MCF 10A (cell line): ENCODE data around the gene KLK15. TPM values are rescaled to one million over a fixed set of nuclear protein-coding genes. Genes with fewer than 3 reads are reported as not detected.

Experiments
- Bru-seq: library from RNA; stranded (reverse); fragments of 400-500 nt; gene quantifications from one replicate; lab custom pipeline; 2021; lab: Mats Ljungman, UMichigan
- BruChase-seq, 2 experiments: library from RNA; stranded (reverse); fragments of 400-500 nt; gene quantifications; one replicate each; lab custom pipeline; 2021; lab: Mats Ljungman, UMichigan
- BruUV-seq: library from RNA; stranded (reverse); fragments of 400-500 nt; replicated peaks from 2 replicates; lab custom pipeline; 2021; lab: Mats Ljungman, UMichigan
- CTCF ChIA-PET: fragments of 300-600 bp; sonication (Branson Sonifier 250); formaldehyde crosslinking; extraction: SDS; loops from one replicate; lab custom pipeline; 2021; ENCODE audit warnings: antibody characterized with exemption, inconsistent platforms; lab: Yijun Ruan, JAX
- POLR2A ChIA-PET: fragments of 300-600, 350-650 bp; sonication (Branson Sonifier 250); formaldehyde crosslinking; extraction: SDS; loops from one replicate; lab custom pipeline; 2020; ENCODE audit warnings: antibody characterized with exemption, inconsistent platforms; lab: Yijun Ruan, JAX
- DNase-seq: peaks from one replicate; pipeline ENCODE4 v3.0.0-alpha.2; 2018; ENCODE audit not compliant: unreplicated experiment
- H3K27ac Mint-ChIP-seq: one replicate; pipeline ENCODE4 v1.8.0; 2022; ENCODE audit warnings: mild to moderate bottlenecking, low read depth, mixed read lengths; ENCODE audit not compliant: unreplicated experiment
- H3K27me3 Mint-ChIP-seq: one replicate; pipeline ENCODE4 v1.8.0; 2022; ENCODE audit warnings: mixed read lengths; ENCODE audit not compliant: insufficient read depth, unreplicated experiment
- H3K36me3 Mint-ChIP-seq: one replicate; pipeline ENCODE4 v1.8.0; 2022; ENCODE audit warnings: mild to moderate bottlenecking, moderate library complexity, mixed read lengths; ENCODE audit not compliant: insufficient read depth, unreplicated experiment
- H3K4me1 Mint-ChIP-seq: one replicate; pipeline ENCODE4 v1.8.0; 2022; ENCODE audit warnings: mixed read lengths; ENCODE audit not compliant: insufficient read depth, unreplicated experiment
- H3K4me3 Mint-ChIP-seq: one replicate; pipeline ENCODE4 v1.8.0; 2022; ENCODE audit warnings: mild to moderate bottlenecking, moderate library complexity, mixed read lengths; ENCODE audit not compliant: unreplicated experiment
- H3K9me3 Mint-ChIP-seq: one replicate; pipeline ENCODE4 v1.8.0; 2022; ENCODE audit warnings: mixed read lengths; ENCODE audit not compliant: unreplicated experiment
- intact Hi-C: fragments of 100-400 bp; cut with micrococcal nuclease; formaldehyde crosslinking; loops from 2 replicates; pipeline ENCODE4 v1.14.1; 2022
- long read RNA-seq: library from polyadenylated mRNA; stranded (forward); transcript quantifications from one replicate; pipeline ENCODE4 v2.0.0, GENCODE V29; 2022
- total RNA-seq: library from RNA; stranded (reverse); gene quantifications from 2 replicates; pipeline ENCODE4 v1.2.3, GENCODE V29; 2022
- TF ChIP-seq, protein P1 (sequence below): fragments of 200-600 bp; IDR thresholded peaks from one replicate; pipeline ENCODE4 v1.8.0; 2022; ENCODE audit warnings: antibody characterized with exemption, mild to moderate bottlenecking; ENCODE audit not compliant: unreplicated experiment

The KLK15 gene, protein sequence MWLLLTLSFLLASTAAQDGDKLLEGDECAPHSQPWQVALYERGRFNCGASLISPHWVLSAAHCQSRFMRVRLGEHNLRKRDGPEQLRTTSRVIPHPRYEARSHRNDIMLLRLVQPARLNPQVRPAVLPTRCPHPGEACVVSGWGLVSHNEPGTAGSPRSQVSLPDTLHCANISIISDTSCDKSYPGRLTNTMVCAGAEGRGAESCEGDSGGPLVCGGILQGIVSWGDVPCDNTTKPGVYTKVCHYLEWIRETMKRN
- total RNA-seq: not detected in 2 replicates
- not detected for Bru-seq, nascent RNA
- not detected for BruChase-seq, experiment 1, labeled RNA remaining after a 6-hour chase
- not detected for BruChase-seq, experiment 2, labeled RNA remaining after a 2-hour chase
- long read RNA-seq: 0 reads

DNA sequence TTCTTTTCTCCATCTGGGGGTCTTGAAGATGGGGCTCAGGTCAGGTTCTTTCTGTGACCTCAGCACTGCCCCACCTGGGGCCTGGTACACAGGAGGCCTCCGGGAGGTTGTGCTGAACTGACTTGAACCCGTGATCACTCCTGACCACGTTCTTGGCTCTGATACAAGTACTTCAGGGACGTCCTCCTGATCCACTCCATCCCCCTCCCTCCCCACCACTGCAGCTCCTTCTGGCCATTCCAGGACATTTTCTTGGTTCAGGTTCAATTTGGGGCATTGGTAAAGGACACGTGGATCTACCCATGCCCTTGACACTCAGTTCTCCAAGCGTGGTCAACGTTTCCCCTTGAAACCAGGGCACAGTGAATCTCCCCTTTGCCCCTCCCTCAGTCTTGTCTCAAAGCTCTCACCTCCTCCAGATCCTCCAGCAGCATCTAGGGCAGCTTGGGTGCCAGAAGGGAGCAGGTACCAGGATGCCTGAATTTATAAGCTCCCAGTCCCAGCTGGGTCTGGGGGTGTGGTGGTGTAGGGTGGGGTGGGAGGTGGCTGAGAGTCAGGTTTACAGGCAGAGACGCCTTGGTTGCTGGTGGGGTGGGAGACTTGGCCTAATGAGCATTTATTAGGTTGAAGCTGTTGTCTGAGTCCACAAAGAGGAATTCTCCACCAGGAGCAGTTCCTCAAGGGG is at the start of gene KLK15:
Gene KLK15 (minus strand): TSS at position 458 of the 685 bp plus-strand sequence. CDS start 2,082 bp downstream, outside the sequence.
- Mint-ChIP-seq H3K4me3 (no peak within 1 kb of the TSS), H3K36me3 (peaks cover 4% of the 10 kb centered on the region), H3K27me3 (peaks cover 11% of the 10 kb centered on the region), H3K4me1 (no peaks in the 10 kb centered on the region), H3K9me3 (peaks cover 8% of the 10 kb centered on the region), H3K27ac (no peak within 1 kb of the TSS)
- TF ChIP-seq, protein P1, sequence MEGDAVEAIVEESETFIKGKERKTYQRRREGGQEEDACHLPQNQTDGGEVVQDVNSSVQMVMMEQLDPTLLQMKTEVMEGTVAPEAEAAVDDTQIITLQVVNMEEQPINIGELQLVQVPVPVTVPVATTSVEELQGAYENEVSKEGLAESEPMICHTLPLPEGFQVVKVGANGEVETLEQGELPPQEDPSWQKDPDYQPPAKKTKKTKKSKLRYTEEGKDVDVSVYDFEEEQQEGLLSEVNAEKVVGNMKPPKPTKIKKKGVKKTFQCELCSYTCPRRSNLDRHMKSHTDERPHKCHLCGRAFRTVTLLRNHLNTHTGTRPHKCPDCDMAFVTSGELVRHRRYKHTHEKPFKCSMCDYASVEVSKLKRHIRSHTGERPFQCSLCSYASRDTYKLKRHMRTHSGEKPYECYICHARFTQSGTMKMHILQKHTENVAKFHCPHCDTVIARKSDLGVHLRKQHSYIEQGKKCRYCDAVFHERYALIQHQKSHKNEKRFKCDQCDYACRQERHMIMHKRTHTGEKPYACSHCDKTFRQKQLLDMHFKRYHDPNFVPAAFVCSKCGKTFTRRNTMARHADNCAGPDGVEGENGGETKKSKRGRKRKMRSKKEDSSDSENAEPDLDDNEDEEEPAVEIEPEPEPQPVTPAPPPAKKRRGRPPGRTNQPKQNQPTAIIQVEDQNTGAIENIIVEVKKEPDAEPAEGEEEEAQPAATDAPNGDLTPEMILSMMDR: no peak
- CTCF ChIA-PET: interaction anchor here (0.6 kb wide), 1 partner anchor 10 kb away, joined by 5 read pairs; no protein-coding TSS in a partner anchor
- BruUV-seq: no TSS peak
- intact Hi-C loops: no loop called here
- DNase-seq: no peak
- POLR2A ChIA-PET: interaction anchor here (0.7 kb wide), 1 partner anchor 9 kb away, joined by 3 read pairs; no protein-coding TSS in a partner anchor

DNA sequence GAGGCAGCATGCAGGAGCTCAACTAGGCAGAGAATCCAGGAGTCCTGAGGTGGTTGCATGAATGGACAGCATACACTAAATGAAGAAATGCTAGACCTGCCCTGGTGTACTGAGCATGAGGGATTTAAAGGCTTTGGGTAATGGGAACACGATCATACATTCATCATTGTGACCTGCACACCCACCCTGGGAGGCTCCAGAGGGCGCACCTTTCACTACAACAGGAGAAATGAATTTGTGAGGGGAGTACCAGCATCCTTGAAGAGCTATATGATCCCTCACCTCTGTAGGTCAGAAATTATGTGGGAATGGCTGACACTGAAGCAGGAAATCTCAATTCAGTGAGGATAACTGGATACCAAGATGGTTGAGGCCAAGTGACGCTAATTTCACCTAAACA is 48.8 kb upstream of the KLK15 start:
- Mint-ChIP-seq H3K4me3 (no peak overlapping the region), H3K4me1 (no peaks in the 10 kb centered on the region), H3K27ac (no peak overlapping the region), H3K27me3 (peaks cover 51% of the 10 kb centered on the region), H3K9me3 (peaks cover 12% of the 10 kb centered on the region), H3K36me3 (peaks cover 4% of the 10 kb centered on the region)
- no peak for DNase-seq
- BruUV-seq: no TSS peak
- CTCF ChIA-PET: interaction anchor here (1.0 kb wide), 1 partner anchor 24 kb away, joined by 3 read pairs; no protein-coding TSS in a partner anchor
- intact Hi-C loops: no loop called here
- POLR2A ChIA-PET: no interaction called here
- TF ChIP-seq, protein P1: no peak

DNA sequence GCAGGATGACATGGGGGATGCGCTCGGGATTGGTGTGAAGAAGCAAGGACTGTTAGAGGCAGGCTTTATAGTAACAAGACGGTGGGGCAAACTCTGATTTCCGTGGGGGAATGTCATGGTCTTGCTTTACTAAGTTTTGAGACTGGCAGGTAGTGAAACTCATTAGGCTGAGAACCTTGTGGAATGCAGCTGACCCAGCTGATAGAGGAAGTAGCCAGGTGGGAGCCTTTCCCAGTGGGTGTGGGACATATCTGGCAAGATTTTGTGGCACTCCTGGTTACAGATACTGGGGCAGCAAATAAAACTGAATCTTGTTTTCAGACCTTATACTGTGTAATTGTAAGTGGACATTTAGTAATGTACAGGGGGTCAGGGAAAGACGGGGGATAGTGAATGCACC is 46.9 kb upstream of the KLK15 start:
- CTCF ChIA-PET: no interaction called here
- no peak for DNase-seq
- H3K27ac Mint-ChIP-seq: no peak overlapping the region
- no TSS peak for BruUV-seq
- TF ChIP-seq, protein P1: no peak
- no peaks in the 10 kb centered on the region for H3K4me1 Mint-ChIP-seq
- peaks cover 4% of the 10 kb centered on the region for H3K36me3 Mint-ChIP-seq
- intact Hi-C loops: no loop called here
- POLR2A ChIA-PET: no interaction called here
- peaks cover 9% of the 10 kb centered on the region for H3K9me3 Mint-ChIP-seq
- H3K27me3 Mint-ChIP-seq: peaks cover 43% of the 10 kb centered on the region
- H3K4me3 Mint-ChIP-seq: no peak overlapping the region

DNA sequence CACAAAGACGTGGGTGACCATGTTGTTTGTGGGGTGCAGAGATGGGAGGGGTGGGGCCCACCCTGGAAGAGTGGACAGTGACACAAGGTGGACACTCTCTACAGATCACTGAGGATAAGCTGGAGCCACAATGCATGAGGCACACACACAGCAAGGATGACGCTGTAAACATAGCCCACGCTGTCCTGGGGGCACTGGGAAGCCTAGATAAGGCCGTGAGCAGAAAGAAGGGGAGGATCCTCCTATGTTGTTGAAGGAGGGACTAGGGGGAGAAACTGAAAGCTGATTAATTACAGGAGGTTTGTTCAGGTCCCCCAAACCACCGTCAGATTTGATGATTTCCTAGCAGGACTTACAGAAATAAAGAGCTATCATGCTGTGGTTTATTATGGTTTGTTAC is 45.5 kb upstream of the KLK15 start:
- H3K9me3 Mint-ChIP-seq: peaks cover 9% of the 10 kb centered on the region
- no peak overlapping the region for H3K27ac Mint-ChIP-seq
- TF ChIP-seq, protein P1: no peak
- intact Hi-C loops: no loop called here
- H3K4me1 Mint-ChIP-seq: no peaks in the 10 kb centered on the region
- BruUV-seq: no TSS peak
- CTCF ChIA-PET: no interaction called here
- H3K36me3 Mint-ChIP-seq: peaks cover 4% of the 10 kb centered on the region
- no peak overlapping the region for H3K4me3 Mint-ChIP-seq
- no peak for DNase-seq
- POLR2A ChIA-PET: no interaction called here
- H3K27me3 Mint-ChIP-seq: peaks cover 38% of the 10 kb centered on the region
